G401.6 (cell line): Measurements from ENCODE around the gene UBAC1.
"Not testable (repeated sequence)": the region's sequence is repeated elsewhere in the genome, so short reads cannot be mapped to it uniquely, and the experiment has no call there.

Experiments used
- FAIRE-seq: peaks from 2 replicates; lab custom pipeline; 2012; peaks lifted over from hg19 to GRCh38; lab: Jason Lieb, UNC

UBAC1 gene

GRCh38 chr9:135959814-135960213, 1.4 kb downstream of the UBAC1 start:
- no peak for FAIRE-seq

GRCh38 chr9:135958485-135958884, 2.7 kb downstream of the UBAC1 start:
- no peak for FAIRE-seq

- FAIRE-seq = no peak
These were observed 3.7 kb downstream of the UBAC1 start for GRCh38 chr9:135957431-135957830.

DNA sequence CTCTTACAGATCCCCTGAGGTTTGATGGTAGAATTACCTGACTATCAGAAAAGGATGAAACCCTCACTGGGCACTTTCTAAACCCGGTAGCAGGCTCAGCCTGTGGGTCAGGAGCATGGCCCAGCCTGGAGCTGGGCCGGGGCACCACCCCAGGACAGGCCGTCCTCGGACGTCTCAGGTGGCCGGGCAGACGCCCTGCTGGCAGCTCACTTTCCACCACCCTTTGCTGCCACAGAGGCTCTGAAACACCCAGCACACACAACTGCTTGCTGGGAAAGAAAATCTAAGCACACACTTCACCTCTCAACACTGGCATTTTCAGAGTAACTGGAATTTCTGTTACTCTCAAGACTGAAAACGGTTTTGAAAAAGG, 4.4 kb downstream of the UBAC1 start:
- FAIRE-seq = no peak

DNA sequence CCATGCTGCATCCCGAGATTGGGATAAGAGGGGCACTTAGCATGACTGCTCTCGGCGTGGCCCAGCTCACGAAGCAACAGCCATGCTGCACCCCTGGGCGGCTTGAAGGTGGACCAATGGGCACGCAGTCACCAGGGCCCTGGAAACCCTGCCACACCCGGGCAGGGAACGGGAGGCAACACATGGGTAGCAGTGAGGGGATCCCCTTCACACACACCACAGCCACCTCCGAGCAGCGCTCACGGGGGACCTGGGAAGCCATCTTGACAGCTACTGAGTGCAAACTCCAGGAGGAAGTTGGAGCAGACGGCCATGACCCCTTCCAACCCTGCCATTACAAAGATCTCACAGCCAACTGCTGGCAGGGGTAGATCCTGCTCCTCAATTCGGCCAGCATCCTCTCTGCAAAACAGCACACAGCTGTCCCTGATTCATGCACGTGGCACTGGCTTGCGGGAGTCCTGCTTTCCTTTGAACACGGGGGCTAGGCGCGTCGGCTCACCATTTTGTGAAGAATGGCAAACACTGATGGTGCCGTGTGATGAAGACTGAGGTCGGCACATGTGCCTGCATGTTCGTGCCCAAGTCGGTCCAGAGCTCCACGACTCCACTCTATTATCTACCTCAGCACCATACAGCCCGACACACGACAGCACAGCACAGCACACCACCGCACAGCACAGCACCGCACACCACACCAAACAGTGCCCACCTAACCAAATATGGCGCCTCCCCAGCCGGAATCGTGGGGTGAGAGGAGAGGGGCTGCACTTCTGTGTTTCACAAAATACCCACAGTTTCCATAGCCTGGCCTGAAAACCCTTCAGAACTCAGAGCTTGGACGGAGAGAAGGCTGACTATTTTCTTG, 5.0 kb downstream of the UBAC1 start:
- FAIRE-seq = no peak

GRCh38 chr9:135952664-135953206, 8.4 kb downstream of the UBAC1 start:
- no peak for FAIRE-seq

GRCh38 chr9:135951889-135952663, 9.1 kb downstream of the UBAC1 start:
- FAIRE-seq = no peak

GRCh38 chr9:135951310-135951709, 9.9 kb downstream of the UBAC1 start:
- FAIRE-seq = not testable (repeated sequence)

GRCh38 chr9:135950841-135951240, 10.3 kb downstream of the UBAC1 start:
- FAIRE-seq = not testable (repeated sequence)

DNA sequence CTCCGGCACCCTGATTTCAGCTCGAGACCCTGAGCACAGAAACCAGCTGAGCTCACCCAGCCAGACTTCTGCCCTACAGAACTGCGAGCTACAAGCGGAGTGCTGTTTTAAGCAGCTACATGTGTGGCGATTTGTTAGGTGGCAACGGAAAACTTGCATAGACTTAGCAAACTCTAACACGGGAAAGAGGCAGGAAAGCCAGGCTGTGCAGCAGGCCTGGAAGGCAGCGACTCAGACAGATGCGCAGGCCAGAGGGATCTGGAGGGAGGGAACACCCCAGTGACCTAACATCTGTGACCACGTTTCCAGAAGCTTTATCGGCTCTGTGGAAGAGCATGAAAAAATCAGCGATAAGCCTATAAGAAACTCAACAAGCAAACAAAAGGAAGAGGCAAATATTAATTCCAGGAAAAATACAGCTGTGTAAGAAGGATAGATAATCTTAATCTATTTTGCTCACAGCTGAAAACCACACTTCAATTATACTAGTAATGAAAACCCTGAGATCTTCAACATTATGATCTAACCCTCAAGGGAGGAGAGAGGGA, 11.0 kb downstream of the UBAC1 start:
- FAIRE-seq = no peak

GRCh38 chr9:135949501-135950134, 11.6 kb downstream of the UBAC1 start:
- no peak for FAIRE-seq

GRCh38 chr9:135948968-135949367, 12.2 kb downstream of the UBAC1 start:
- no peak for FAIRE-seq

GRCh38 chr9:135948446-135948845, 12.7 kb downstream of the UBAC1 start:
- FAIRE-seq = no peak

- FAIRE-seq = no peak
These were observed 13.6 kb downstream of the UBAC1 start for GRCh38 chr9:135947582-135947981.

DNA sequence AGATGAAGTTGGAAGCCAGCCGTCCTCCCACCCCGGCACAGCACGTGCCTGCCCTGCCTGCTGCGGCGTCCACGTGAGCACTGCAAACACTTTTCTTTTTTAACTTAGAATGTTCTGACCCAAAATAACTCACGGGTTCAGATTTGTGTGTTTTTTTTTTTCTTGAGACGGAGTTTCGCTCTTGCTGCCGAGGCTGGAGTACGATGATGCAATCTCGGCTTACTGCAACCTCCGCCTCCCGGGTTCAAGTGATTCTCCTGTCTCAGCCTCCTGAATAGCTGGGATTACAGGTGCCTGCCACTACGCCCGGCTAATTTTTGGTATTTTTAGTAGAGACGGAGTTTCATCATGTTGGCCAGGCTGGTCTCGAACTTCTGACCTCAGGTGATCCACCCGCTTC, 14.1 kb downstream of the UBAC1 start:
- not testable (repeated sequence) for FAIRE-seq

GRCh38 chr9:135946392-135946994, 14.7 kb downstream of the UBAC1 start:
- FAIRE-seq = no peak

DNA sequence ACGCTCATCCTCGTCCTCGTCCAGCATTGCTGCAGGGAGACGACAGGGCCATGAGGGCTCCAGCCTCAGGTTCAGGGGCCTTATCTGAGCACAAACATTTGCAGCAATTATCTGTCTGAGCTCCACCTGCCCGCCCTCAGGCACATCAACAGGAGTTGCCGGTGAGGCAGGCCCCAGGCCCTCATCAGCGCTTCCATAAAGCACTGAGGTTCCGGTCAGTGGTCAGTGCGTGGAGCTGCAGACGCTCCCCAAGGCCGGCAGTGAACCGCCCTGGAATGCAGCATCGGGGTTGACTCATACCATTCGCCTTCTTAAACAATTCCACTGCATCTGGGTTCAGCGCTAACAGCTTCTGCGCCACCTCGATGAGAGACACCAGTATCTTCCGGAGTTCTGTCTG, 15.2 kb downstream of the UBAC1 start:
- FAIRE-seq = no peak

- no peak for FAIRE-seq
These were observed 16.5 kb downstream of the UBAC1 start for GRCh38 chr9:135944444-135945252.

DNA sequence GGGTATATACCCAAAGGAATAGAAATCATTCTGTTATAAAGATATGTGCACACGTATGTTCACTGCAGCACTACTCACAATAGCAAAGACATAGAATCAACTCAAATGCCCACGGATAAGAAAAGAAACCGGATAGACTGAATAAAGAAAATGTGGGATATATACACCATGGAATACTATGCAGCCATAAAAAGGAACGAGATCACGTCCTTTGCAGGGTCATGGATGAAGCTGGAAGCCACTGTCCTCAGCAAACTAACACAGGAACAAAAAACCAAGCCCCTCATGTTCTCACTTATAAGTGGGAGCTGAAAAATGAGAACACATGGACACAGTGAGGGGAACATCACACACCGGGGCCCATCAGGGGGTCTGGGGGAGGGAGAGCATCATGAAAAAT, 17.6 kb downstream of the UBAC1 start:
- FAIRE-seq = not testable (repeated sequence)

GRCh38 chr9:135941288-135941995, 19.7 kb downstream of the UBAC1 start:
- FAIRE-seq = no peak
